NCI-H345 treated with DMSO at 0.1 percent for 48 hours (cell line): ENCODE results near the gene WFIKKN2.
"Not testable (repeated sequence)": the region's sequence is repeated elsewhere in the genome, so short reads cannot be mapped to it uniquely, and the experiment has no call there.

Source experiments
- DNase-seq: peaks from one replicate; lab custom pipeline; 2025; ENCODE audit not compliant: unreplicated experiment; lab: John Stamatoyannopoulos, UW

WFIKKN2 gene

DNA sequence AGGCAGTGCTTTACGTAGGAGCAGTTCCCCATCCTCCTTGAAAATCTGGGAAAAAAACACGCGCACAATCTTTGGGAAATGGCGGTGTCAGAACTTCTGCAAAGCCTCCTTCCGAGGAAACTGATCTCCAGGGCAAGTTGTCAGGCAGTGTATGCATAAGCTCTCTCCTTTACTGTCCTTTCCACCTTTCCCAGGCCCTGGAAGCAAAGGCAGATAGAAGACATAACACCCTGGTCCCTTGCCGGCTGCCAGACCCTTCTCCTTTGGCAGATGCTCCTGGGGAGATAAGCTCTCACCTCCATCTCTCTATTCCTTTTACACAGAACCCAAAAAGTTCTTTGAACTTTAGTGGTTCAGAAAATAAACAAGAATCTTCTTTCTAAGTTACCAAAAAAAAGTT, 18.4 kb downstream of the WFIKKN2 start:
- no peak for DNase-seq

DNA sequence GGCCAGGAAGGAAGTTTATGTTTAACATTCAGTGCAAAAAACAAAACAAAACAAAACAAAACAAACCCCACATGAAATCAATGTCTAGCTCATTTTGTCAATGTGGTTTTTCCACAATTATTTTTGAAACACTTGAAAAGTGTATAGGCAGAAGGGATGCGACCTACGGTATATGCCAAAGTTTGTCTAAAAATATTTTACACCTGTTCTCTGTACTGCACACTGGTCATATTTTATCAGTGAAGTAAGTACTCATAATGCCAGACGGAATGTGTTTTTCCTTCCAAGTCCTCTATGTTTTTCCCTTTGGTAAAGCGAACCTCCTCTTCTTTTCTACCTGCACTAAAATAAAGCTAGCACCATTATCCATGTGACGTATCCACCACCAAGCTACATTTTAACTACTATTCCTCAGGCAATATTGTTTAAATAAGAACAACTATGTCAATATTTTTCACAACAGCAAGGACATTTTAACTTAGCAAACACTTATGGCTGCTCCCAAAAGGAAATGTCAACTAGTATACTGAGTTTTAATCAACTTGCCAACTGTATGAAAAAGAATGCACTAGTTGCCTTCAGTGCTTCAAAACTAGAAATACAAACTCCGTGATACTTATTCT, 20.4 kb downstream of the WFIKKN2 start:
- DNase-seq: no peak

DNA sequence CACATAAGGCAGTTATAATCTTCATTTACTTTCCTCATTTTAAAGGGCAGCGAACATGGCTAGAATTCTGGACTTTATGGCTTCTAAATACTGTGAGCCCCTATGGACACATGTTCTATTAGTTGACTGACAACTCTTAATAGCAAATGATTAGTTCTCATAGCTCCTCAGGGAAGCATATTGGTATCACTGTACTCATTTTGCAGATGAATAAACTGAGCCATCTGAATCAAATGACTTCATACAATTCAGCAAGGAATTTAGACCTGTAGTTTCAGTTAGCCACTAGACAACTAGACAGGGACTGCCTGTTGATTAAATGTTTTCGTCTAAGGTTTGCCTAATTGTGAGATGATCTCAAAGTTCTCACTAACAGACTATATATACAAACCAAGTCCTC, 21.0 kb downstream of the WFIKKN2 start:
- no peak for DNase-seq

DNA sequence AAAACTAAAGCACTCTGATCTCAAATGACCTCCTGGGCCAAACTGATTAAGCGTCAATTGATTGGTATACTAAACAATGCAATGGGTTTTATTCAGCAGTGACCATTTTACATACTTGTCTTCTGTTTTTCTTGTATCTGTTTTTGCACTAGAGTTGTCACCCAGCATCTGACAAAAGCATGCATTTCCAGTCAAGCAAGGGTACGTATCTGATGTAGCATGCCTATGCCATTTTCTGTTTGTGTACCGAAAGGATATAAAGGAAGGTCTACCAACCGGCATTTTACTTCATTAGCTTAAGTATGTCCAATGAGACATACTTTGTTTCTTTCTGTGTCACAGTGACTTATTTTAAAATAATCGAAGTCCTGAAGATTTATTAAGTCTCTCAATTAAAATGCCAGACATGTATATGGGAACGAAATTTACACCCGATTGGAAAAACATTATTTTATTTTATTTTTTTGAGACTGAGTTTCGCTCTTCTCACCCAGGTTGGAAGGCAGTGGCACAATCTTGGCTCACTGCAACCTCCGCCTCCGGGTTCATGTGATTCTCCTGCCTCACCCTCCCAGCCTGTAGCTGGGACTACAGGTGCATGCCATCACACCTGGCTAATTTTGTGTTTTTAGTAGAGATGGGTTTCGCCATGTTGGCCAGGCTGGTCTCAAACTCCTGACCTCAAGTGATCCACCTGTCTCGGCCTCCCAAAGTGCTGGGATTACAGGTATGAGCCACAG, 23.3 kb downstream of the WFIKKN2 start:
- DNase-seq: no peak

DNA sequence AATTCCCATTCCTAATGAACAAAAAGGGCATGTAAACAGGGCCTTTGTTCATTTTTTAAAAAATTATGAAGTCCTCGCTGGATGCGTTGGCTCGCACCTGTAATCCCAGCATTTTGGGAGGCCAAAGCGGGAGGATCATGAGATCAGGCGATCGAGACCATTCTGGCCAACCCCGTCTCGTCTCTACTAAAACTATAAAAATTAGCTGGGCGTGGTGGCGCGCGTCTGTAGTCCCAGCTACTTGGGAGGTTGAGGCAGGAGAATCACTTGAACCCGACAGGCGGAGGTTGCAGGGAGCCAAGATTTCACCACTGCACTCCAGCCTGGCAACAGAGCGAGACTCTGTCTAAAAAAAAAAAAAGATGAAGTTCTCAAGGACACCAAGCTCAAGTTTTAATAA, 24.3 kb downstream of the WFIKKN2 start:
- not testable (repeated sequence) for DNase-seq

DNA sequence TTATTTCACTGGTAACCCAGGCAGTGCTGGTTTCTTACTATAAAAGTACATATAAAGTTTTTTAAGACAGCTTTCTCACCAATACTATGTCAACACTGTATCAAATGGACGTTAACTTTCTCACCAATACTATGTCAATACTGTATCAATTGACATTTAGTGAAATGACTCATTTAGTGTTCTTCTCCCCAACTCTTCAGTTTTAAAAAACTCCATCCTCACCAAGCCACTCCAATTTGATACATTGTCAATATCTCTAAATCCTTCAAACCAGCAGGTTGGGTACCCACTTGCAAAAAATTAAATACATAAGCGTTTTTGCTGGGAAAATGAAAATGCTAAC, 25.9 kb downstream of the WFIKKN2 start:
- DNase-seq: no peak

DNA sequence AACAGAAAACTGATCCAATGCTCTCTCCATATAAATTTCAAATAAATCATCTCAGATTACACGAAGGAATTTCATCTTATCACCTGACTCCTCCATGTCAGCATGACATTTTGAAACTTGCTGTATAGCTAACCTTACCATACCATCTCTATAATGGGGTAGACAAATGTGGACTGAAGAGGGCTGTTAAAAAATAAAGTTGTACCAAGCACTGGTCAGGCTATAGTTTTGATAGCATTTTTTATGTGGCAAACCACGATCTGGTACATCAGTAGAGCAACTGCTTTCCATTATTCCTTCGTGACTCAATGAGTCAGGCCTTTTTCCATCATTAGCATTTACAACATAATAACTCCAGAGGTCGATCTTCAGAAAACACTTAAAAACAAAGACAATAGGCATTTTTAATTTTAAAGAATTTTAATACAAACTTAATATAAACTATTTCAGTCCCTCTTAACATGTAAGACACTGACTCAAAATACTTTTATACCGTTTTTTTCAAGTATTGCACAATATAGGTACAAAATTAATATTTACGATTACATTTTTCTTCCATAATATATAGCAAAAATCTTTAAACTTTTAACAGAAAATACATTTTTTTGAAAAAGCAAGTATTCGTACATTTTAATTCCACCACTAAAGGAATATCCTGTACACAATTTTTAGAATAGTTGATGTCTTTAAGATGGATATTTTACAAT, 26.6 kb downstream of the WFIKKN2 start:
- no peak for DNase-seq

DNA sequence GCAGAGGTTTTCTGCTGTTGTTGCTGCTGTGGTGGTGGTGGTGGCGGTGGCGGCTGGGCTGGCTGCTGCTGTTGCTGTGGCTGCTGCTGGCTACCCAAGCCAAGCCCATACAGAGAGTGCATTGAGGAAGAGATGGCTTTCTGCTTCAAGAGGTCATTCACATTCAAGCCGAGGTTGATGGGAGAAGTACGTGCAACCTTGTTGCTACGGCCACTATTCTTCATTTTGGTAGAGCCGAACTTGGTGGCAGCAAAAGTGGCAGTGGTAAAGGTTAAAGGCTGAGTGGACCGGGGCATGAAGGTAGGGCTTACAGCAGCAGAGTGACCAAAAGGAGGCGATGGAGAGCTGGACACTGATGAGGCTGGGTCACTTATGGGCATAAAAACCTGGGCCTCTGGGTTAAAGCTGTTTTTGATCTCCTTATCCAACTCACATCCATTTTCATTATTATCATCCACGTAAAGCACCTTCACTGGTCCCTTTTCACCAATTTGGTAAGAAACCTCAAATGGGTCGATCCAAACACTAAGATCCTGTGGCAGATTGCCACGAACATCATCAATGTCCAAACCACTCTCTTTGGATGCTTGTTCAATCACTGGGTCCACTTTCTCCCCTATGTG, 27.9 kb downstream of the WFIKKN2 start:
- no peak for DNase-seq

DNA sequence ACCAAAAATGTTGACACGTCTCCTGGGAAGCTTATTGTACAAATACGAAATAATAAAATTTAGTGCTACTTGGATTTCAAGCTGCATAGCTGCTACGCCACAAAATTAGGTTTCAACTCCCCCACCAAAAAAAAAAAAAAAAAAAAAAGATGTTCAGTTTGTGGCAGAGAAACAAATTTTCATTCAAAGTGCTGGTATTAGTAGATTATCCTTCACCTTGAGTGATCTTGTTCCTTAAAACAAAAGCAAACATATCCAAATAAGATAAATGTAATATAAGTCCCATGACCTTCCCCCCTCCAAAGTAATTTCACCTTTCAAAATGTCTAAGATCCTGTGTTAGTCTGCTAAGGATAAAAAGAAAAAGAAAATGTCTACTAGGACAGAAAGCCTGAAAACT, 28.5 kb downstream of the WFIKKN2 start:
- DNase-seq: no peak

DNA sequence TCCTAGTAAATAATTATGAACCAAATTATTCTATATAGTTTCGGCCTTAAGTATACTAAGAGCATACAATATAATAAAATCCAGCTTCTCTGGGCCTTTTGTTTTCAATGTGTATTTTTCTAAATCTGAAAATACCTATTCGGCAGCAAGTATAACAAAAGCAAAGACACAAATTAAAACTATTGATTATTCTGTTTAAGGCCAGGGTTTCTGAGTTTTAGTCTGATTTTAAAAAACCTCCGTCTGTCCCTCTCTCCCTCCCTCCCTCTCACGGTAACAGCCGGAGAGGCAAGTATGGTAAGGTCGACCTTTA, 29.3 kb downstream of the WFIKKN2 start:
- DNase-seq: no peak

DNA sequence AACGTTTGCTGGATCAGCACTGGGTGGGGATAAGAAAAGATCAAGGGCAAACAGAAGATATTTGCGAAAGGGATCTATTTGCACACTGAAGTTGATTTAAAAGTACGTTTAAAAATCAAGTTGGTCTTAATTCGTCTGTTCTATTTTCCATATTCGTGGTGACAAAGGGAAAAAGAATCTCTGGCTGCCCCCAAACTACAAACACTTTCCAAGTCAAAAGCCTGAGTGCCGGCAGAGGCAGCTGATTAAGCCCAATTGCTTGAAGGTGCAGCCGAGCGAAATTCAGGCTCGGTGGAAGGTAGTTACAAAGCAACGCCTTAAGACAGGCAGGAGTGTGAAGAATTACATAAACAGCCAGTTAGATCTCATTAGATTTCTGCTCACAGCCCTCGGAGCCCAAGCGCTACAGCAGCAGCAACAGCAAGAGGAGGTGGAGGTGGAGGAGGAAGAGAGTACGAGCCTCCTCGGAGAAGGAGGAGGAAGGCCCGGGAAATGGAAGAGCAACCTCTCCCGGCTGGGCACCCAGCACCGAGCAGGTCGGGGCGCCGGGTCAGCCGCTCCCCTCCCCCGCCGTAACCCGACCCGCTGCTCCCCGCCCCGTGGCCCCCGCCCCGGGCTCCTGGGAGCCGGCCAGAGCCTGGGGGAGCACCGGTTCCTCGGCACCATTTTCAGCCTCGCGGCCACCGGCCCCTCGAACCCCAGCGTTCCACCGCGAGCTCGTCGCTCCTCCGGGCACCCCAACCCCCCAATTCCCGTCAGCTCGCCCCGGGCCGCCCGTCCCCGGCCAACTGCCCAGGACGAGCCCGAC, 29.9 kb downstream of the WFIKKN2 start:
- peak; percentile 25 for DNase-seq

DNA sequence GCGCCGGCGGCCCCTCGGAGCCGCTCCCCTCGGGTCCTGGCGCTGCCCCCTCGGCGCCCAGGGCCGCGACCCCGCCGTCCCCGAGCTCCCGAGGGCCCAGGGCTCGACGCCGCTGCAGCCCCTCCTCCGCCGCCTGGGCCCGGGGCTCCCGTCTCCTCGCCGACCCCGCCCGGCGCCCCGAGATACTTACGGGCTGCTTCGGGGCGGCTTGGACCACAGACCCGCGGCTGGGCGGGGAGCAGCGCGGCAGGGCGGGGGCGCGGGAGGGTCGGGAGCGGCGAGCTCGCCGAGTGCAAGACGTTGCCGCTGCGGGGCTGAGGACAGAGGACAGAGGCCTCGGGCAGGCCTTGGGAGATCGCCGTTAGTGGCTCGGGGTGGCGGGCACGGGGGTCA, 30.5 kb downstream of the WFIKKN2 start:
- DNase-seq: no peak

DNA sequence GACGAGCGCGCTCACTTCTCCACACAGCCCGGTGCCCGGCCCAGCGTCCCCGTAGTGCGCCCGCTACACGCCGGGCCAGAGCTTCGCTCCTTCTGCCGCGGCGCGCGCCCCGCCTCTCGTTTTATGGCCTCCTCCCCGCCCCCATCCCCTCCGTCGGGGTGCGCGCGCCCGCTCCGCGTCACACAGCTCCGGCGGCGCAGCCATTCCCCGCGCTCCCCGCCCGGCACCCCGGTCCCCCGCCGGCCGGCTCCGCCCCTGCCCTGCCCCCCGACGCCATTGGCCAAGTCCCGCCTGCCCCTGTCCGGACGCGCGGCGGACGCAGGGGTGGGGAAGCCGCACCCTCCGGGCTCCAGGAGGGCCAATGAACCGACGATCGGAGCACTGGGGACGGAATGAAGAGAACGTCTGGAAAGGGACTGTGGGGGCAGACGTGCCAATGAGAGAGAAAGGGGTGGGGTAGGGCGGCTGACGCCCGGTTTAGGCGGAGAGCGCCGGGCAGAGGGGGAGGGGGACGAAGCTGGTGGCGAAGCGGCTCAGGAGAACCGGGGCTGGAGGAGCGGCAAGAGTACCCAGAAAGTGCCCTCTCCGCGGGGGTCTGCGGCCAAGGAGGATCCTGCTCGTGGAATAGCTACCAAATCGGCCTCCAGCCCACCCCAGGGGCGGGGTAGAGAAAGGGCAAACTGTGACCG, 31.0 kb downstream of the WFIKKN2 start, which contains the start of gene TOB1:
Gene TOB1 (minus strand): TSS at position 94 of the 689 bp plus-strand sequence. CDS start 2,337 bp downstream, outside the sequence.
- DNase-seq: peak; percentile 91

DNA sequence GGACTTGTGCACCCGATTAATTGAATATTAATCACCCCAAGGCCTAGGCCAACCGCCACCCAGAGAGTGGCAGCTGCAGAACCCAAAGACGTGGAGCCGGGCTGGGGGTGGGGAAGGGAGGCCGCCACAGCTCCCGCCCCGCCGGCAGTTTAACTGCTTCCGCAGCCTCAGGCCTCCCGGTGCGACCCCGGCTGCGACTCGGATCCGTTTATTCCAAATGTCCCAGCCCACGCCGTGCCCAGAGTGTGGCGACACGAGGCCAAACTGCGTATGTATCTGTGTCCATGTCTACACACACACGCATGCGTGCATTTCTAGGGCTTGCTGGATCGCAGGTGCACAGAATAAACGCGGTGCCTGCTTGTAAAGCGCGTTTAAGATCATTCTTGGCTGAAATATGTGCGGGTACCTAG, 31.6 kb downstream of the WFIKKN2 start:
- DNase-seq: no peak

DNA sequence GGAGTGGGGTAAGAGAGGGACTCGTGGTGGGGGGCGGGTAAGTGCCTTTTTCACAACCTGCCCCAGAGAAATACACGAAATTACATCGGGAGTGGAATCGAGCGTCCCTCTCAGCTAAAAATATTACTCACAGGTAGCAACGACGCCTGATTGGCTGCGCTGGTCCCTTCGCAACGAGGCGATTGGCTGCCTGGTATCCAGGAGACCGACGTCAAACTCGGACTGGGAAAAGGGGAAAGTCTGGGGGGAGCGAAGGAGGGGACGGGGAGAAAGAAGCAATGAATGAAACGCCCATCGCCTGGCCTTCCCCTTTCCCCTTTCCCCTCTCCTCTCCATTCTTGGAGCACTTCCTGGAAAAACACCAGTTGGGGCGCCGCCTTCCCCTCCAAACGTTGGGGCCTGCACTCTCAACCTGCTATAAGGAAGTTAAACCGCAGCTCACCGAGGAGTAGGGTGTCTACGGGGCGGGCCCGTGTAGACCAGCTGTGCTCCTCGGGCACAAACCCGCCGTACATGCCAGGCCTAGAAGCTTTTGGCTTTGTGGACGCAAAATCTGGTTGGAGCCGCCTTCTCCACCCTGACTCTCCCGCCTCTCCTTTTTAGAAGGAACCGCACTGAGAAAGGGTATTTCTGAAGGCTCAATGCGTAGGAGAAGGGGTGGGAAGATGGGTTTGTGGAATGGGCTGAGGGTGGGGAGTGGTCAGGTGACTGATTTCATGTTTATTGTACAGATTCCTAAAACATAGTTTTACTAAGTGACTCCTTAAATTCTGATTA, 32.2 kb downstream of the WFIKKN2 start:
- DNase-seq: peak; percentile 86

DNA sequence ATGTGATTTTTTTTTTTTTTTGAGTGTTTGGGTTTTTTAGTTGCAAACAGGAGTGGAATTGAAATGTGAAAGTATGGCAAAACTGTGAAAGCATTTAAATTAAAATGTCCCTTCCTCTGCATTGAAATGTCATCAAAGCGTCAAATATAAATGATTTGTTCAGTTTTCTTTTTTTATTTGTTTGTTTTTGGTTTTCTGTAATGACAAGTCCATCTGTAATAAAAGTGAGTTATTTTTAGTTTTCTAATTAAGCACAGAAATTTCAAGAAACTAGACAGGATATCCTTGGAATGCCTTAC, 32.7 kb downstream of the WFIKKN2 start:
- DNase-seq: no peak

DNA sequence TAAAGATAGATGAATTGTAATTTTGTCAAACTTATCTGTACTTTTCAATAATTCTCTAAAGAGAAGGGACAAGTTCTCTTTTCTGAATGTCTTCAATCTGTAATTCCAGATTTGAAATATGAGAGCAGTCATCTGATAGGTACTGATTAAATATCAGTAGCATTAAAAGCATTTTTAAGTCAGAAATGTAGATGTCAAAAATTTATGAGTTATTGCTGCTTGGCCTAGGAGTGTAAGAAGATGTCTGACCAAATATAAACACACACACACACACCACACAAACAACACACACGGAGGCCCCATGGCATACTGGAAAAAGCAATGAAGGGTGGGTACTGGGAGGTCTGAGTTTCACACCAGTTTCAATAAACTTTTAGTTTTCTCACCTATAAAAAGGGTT, 33.2 kb downstream of the WFIKKN2 start:
- DNase-seq: no peak

DNA sequence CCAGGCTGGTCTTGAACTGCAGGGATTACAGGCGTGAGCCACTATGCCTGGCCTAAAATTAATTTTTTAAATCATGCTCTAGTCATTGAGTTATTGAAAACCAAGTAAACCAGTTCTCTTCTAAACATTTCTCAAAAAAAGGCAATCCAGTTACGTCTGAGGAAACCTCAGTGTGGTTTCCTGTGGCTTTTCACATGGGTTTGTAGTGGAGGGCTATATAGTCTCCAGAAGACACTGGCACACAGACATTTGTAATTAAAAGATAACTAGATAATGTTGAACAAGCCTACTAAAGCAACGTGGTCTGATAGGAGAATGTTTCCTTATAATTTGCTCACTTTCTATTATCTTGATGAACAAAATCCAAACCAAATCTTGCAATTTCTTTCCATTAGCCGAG, 36.0 kb downstream of the WFIKKN2 start:
- no peak for DNase-seq

DNA sequence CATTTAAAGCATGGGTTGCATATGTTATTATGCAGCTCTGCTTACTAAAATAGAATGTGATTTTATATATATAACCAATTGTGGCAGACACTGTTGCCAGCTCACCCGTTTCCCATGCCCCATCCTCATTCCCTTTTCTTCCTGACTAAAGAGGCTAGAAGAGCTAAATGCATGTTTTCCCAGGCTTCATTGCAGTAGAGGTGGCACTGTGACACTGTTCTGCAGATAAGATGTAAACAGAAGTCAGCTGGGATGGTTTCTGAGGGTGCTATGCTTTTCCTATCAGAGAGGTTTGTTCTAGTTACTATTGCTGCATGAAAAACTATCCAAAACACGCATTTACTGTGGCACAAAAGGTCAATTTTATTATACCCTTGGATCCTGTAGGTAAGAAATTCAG, 36.5 kb downstream of the WFIKKN2 start:
- no peak for DNase-seq
